Parathyroid adenoma (tissue), 2 donors: ENCODE measurements around the gene IGDCC3.

Experiments used
- H2AFZ ChIP-seq: fragments of 300-600 bp; sonication (generic); one replicate; pipeline ENCODE4 v1.7.0; 2017; ENCODE audit warnings: antibody characterized with exemption, mild to moderate bottlenecking
- H3K27ac ChIP-seq: fragments of 300-600 bp; sonication (generic); one replicate; pipeline ENCODE4 v1.7.0; 2017
- H3K27me3 ChIP-seq: fragments of 300-600 bp; sonication (generic); one replicate; pipeline ENCODE4 v1.7.0; 2017; ENCODE audit warnings: low read length; ENCODE audit not compliant: control insufficient read depth, insufficient read depth
- H3K36me3 ChIP-seq: fragments of 300-600 bp; sonication (generic); one replicate; pipeline ENCODE4 v1.7.0; 2017; ENCODE audit warnings: low read length; ENCODE audit not compliant: control insufficient read depth, insufficient read depth
- H3K4me1 ChIP-seq: fragments of 300-600 bp; sonication (generic); one replicate; pipeline ENCODE4 v1.7.0; 2017; ENCODE audit warnings: control low read depth
- H3K4me2 ChIP-seq: fragments of 300-600 bp; sonication (generic); one replicate; pipeline ENCODE4 v1.7.0; 2017; ENCODE audit warnings: low read length
- H3K4me3 ChIP-seq: fragments of 300-600 bp; sonication (generic); one replicate; pipeline ENCODE4 v1.7.0; 2017; ENCODE audit warnings: low read depth, low read length
- H3K79me2 ChIP-seq: fragments of 300-600 bp; sonication (generic); one replicate; pipeline ENCODE4 v1.7.0; 2017; ENCODE audit warnings: control low read depth
- H3K9ac ChIP-seq: fragments of 300-600 bp; sonication (generic); one replicate; pipeline ENCODE4 v1.7.0; 2017; ENCODE audit warnings: mild to moderate bottlenecking
- H3K9me3 ChIP-seq: fragments of 300-600 bp; sonication (generic); one replicate; pipeline ENCODE4 v1.7.0; 2017; ENCODE audit warnings: low read length; ENCODE audit not compliant: control insufficient read depth
- TF ChIP-seq, protein P1 (sequence below): fragments of 300-600 bp; sonication (generic); IDR thresholded peaks from one replicate; pipeline ENCODE4 v1.7.0; 2017; ENCODE audit warnings: antibody characterized with exemption, mild to moderate bottlenecking
- donor health status: primary hyperparathyroidism.

IGDCC3 gene

DNA sequence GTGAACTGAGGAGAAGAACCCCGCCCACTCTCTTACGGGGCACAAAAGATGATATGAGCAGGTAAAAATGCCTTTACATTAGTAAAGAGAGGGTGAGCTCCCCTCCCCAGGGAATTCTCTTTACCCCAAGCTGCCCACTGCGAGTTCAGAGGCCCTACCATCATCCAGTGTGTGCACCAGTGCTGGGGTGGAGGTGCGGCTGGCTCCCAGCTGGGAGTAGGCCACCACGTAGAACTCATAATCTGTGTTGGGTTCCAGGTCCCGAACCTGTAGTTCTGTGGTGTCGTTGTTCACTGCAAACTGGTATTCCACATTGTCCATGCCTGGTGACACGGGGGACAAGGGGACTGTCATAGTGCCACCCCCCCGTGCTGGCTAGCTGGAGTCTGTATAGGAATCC lies 17.1 kb upstream of the IGDCC3 start:
- no peak overlapping the region for H3K4me3 ChIP-seq
- H3K4me1 ChIP-seq: no peaks in the 10 kb centered on the region
- no peaks in the 10 kb centered on the region for H3K79me2 ChIP-seq
- no peaks in the 10 kb centered on the region for H3K36me3 ChIP-seq
- TF ChIP-seq, protein P1, sequence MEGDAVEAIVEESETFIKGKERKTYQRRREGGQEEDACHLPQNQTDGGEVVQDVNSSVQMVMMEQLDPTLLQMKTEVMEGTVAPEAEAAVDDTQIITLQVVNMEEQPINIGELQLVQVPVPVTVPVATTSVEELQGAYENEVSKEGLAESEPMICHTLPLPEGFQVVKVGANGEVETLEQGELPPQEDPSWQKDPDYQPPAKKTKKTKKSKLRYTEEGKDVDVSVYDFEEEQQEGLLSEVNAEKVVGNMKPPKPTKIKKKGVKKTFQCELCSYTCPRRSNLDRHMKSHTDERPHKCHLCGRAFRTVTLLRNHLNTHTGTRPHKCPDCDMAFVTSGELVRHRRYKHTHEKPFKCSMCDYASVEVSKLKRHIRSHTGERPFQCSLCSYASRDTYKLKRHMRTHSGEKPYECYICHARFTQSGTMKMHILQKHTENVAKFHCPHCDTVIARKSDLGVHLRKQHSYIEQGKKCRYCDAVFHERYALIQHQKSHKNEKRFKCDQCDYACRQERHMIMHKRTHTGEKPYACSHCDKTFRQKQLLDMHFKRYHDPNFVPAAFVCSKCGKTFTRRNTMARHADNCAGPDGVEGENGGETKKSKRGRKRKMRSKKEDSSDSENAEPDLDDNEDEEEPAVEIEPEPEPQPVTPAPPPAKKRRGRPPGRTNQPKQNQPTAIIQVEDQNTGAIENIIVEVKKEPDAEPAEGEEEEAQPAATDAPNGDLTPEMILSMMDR: no peak
- H3K27ac ChIP-seq: no peak overlapping the region
- H3K9me3 ChIP-seq: no peaks in the 10 kb centered on the region
- H3K4me2 ChIP-seq: no peak overlapping the region
- no peaks in the 10 kb centered on the region for H3K27me3 ChIP-seq
- no peak overlapping the region for H3K9ac ChIP-seq
- no peak overlapping the region for H2AFZ ChIP-seq

- Histone ChIP-seq H3K27ac (no peak overlapping the region), H3K4me1 (no peaks in the 10 kb centered on the region), H3K36me3 (no peaks in the 10 kb centered on the region), H3K4me3 (no peak overlapping the region), H3K27me3 (no peaks in the 10 kb centered on the region), H3K9me3 (no peaks in the 10 kb centered on the region), H2AFZ (no peak overlapping the region), H3K79me2 (no peaks in the 10 kb centered on the region), H3K4me2 (no peak overlapping the region), H3K9ac (no peak overlapping the region)
- TF ChIP-seq, protein P1: no peak
Measured at GRCh38 chr15:65394280-65394789, 16.5 kb upstream of the IGDCC3 start.

DNA sequence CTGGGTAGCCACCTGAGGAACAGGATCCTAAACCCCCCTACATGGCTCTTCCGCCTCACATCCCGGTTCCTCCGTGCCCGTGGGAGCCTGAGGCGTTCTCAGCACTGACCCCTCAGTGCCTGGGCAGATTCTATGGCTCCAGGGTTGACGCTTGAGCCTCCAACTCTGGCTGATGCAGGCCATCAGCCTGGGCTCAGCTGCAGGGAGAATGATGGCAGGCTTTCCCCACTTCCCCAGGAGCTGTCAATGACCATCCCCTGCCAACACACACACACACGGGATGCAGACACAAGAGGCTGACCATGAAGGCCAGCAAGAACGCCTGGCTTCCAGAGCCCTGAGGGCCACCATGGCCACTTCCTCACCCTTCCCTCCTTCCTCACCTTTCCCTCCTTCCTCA lies 15.8 kb upstream of the IGDCC3 start:
- H3K79me2 ChIP-seq: no peaks in the 10 kb centered on the region
- no peak overlapping the region for H2AFZ ChIP-seq
- no peaks in the 10 kb centered on the region for H3K27me3 ChIP-seq
- no peaks in the 10 kb centered on the region for H3K4me1 ChIP-seq
- H3K27ac ChIP-seq: no peak overlapping the region
- no peaks in the 10 kb centered on the region for H3K9me3 ChIP-seq
- H3K36me3 ChIP-seq: no peaks in the 10 kb centered on the region
- TF ChIP-seq, protein P1: no peak
- H3K4me3 ChIP-seq: no peak overlapping the region
- H3K4me2 ChIP-seq: no peak overlapping the region
- no peak overlapping the region for H3K9ac ChIP-seq

DNA sequence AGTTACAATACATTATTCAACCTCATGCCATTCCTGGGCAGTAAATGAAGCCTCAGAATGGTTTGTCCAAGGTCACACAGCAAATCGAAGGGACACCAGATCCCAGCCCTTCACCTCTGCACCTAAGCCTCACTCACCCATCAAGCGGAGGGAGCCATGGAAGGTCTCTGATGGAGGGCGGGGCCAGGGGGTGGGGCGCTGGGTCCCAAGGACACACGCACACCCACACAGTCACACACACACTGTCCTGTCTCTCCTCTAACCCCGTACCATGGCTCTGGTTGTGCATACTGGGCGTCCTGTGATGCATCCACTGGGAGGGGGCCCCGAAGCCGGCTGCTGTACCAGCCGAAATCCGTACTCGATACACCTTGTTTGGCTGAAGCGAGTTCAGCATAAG lies 15.3 kb upstream of the IGDCC3 start:
- TF ChIP-seq, protein P1: no peak
- Histone ChIP-seq H3K4me2 (no peak overlapping the region), H2AFZ (no peak overlapping the region), H3K4me1 (no peaks in the 10 kb centered on the region), H3K9me3 (no peaks in the 10 kb centered on the region), H3K27me3 (no peaks in the 10 kb centered on the region), H3K4me3 (no peak overlapping the region), H3K79me2 (no peaks in the 10 kb centered on the region), H3K27ac (no peak overlapping the region), H3K9ac (no peak overlapping the region), H3K36me3 (no peaks in the 10 kb centered on the region)

GRCh38 chr15:65392368-65392767 lies 14.6 kb upstream of the IGDCC3 start:
- no peaks in the 10 kb centered on the region for H3K4me1 ChIP-seq
- H3K27ac ChIP-seq: no peak overlapping the region
- H2AFZ ChIP-seq: no peak overlapping the region
- TF ChIP-seq, protein P1: no peak
- H3K36me3 ChIP-seq: no peaks in the 10 kb centered on the region
- H3K4me2 ChIP-seq: no peak overlapping the region
- no peaks in the 10 kb centered on the region for H3K9me3 ChIP-seq
- H3K4me3 ChIP-seq: no peak overlapping the region
- no peaks in the 10 kb centered on the region for H3K27me3 ChIP-seq
- no peaks in the 10 kb centered on the region for H3K79me2 ChIP-seq
- H3K9ac ChIP-seq: no peak overlapping the region
